Measurements from ENCODE around the gene DNA2. TPM values are rescaled to one million over a fixed set of nuclear protein-coding genes. Genes with fewer than 3 reads are reported as not detected.

DNA2 gene
- total RNA-seq, 1 donor from 2014 or later = 2.0 TPM

DNA sequence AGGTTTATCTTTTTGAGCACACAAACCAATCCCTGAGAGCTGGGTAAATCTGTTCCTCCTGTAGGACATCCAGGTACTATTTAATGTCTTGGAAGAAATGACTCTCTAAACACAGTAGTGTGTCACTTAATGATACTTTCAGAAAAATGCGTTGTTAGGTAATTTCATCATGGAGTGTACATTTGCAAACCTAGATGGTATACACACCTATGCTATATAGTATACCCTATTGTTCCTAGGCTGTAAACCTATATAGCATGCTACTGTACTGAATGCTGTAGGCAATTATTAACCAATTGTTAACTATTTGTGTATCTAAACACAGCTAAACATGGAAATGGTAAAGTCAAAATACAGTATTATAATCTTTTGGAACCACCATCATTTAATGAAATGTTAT lies 74.8 kb downstream of the DNA2 start:
- no peak for ATAC-seq (ENCODE audit: poor library complexity)
- no peak for DNase-seq
- intact Hi-C loops (cut with DNase I) = no loop called here

DNA sequence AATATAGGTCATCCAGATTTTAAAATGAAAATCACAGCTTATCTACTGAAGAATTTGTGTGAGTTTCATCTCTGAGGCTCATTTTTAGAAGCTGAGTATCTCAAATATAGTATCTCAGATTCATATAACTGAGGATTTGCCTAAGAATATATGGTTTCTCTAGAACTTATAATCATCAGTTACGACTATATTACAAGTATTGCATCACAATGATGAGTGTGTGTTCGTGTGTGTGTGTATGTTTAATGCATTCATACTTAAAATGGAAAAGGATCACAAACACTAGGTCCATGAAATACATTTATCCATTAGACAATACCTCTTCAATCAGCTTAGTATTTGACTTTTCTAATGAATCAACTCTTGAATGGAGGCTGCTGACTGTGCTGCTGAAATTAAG lies 86.0 kb downstream of the DNA2 start:
- ATAC-seq (ENCODE audit: poor library complexity) = no peak
- intact Hi-C loops (cut with DNase I) = no loop called here
- no peak for DNase-seq

DNA sequence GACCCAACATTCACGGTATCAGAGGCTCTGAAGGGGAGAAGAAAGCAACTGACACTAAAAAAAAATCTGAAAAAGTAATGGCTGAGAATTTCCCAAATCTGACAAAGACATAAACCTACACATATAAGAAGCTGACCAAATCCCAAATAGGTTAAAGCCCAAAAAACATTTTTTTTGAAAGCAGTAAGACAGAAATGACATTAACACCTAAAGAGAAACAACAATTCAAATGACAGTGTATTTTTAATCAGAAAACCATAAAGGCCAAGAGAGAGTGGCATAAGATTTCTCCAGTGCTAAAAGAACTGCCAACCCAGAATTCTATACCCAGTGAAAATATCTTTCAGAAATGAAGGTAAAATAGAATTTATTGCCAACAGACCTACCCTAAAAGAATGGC lies 100.2 kb downstream of the DNA2 start:
- intact Hi-C loops (cut with DNase I) = no loop called here
- no peak for ATAC-seq (ENCODE audit: poor library complexity)

DNA sequence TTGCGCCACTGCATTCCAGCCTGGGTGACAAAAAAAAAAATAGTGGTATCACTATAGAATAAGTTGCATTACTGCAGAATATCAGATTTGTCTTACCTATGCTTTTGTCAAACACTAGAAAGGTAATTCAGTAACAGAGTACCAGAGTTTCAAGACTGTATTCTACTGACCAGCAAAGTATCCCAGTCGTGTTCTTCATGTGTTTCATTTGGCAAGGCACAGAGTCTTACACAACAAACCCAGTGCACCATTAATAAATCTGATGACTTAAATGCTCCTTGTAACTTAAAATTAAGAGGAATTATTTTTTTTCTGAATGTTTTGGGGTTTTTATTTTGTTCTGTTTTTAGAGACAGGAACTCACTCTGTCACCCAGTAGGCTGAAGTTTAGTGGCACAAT lies 104.7 kb downstream of the DNA2 start:
- DNase-seq = no peak
- intact Hi-C loops (cut with DNase I) = no loop called here
- ATAC-seq (ENCODE audit: poor library complexity) = no peak

More for the DNA sequence above, 100.2 kb downstream of the DNA2 start:
- DNase-seq = no peak

DNA sequence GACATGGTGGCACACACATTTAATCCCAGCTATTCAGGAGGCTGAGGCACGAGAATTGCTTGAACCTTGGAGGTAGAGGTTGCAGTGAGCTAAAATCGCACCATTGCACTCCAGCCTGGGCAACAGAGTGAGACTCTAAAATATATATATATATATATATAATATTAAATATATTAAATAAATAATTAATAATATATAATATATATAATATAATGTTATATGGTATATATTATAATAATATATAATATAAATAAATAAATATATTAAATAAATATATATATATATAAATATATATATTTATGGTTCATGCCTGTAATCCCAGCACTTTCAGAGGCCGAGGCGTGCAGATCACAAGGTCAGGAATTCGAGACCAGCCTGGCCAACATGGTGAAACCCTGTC lies 105.2 kb downstream of the DNA2 start:
- intact Hi-C loops (cut with DNase I) = no loop called here
- ATAC-seq (ENCODE audit: poor library complexity) = no peak
- DNase-seq = no peak

DNA sequence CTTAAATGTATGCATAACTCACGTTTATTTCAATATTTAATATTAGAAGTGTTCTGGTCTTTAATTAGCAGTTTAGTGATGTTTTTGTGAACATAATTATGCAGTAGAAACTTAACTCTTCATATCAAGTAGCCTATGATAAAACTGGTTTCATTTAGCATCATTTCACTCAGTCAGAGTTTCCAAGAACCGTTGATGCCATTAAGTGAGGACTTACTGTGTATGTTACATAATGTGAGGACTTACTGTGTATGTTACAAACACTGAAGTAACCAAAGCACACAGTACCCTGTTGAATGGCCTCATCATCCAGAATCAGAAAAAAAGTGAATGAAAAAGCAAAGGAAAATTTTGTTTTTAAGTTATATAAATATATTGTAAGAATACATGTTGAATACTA lies 106.2 kb downstream of the DNA2 start:
- DNase-seq (no peak), ATAC-seq (ENCODE audit: poor library complexity) (no peak)
- intact Hi-C loops (cut with DNase I) = no loop called here

DNA sequence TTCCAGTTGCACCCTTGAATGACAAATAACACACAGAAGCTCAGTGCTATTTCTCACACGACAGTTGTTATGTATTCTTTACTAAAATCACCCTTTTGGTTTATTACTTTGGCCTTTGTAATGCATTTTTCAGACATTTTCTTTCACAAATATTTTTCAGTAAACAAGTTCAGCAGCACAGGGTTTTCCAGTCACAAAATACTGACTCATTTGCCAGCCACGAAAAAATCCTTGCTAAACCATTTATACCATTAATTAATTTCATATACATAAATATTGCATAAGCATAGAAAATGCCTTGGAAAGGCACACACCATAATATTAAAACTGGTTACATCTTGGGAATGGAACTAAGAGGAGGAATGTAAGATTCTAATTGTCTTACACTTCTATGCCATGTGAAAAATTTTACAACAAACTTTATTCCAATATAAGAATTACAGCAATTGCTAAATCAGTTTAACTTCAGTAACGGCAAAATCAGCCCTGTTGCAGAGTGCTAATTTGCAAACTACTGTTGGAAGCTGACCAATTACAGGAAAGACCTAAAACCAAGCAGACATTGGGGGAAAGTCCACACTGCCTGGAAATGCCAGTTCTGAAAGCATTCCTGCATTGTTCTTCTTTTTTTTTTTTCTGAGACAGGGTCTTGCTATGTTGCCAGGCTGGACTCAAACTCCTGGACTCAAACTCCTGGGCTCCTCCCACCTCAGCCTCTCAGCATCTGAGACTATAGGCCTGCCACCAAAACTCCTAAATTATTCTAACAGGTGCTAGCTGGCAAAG lies 107.5 kb downstream of the DNA2 start:
- DNase-seq (no peak), ATAC-seq (ENCODE audit: poor library complexity) (no peak)
- intact Hi-C loops (cut with DNase I) = no loop called here

Other genes with a start within 250 kb of the DNA2 start
- not detected for gene ATOH7, start 239.9 kb downstream of the DNA2 start, total RNA-seq
- 122 TPM for gene HNRNPH3, start 139.9 kb downstream of the DNA2 start, total RNA-seq
- 3.4 TPM for gene PBLD, start 139.0 kb downstream of the DNA2 start, total RNA-seq
- gene RUFY2, start 64.7 kb downstream of the DNA2 start, total RNA-seq = 6.7 TPM
- 10.5 TPM for gene SLC25A16, start 55.5 kb upstream of the DNA2 start, total RNA-seq
- 2.9 TPM for gene TET1, start 88.4 kb upstream of the DNA2 start, total RNA-seq
- gene CCAR1, start 249.3 kb upstream of the DNA2 start, total RNA-seq = 25.9 TPM

All from Right ventricle myocardium superior (tissue), 1 donor.